Ovary (tissue), 3 donors: ENCODE data around the gene PASK.

ENCODE experiments used
- POLR2A ChIP-seq: fragments of 450-650 bp; IDR thresholded peaks from one replicate; pipeline ENCODE4 v1.6.1; 2017; ENCODE audit warnings: antibody characterized with exemption, mild to moderate bottlenecking, moderate library complexity
- TF ChIP-seq, protein P1 (sequence below), 3 donors: fragments of 450-650 bp in 2 of 3; fragments of 200-600 bp in 1 of 3; IDR thresholded peaks; one replicate each; pipeline versions ENCODE4 v1.5.1 to v1.8.0; 2016 to 2022; ENCODE audit warnings: antibody characterized with exemption in 3 of 3, mild to moderate bottlenecking in 1 of 3
- donor health status: DM: no; HTN: no; CAD: no.

DNA sequence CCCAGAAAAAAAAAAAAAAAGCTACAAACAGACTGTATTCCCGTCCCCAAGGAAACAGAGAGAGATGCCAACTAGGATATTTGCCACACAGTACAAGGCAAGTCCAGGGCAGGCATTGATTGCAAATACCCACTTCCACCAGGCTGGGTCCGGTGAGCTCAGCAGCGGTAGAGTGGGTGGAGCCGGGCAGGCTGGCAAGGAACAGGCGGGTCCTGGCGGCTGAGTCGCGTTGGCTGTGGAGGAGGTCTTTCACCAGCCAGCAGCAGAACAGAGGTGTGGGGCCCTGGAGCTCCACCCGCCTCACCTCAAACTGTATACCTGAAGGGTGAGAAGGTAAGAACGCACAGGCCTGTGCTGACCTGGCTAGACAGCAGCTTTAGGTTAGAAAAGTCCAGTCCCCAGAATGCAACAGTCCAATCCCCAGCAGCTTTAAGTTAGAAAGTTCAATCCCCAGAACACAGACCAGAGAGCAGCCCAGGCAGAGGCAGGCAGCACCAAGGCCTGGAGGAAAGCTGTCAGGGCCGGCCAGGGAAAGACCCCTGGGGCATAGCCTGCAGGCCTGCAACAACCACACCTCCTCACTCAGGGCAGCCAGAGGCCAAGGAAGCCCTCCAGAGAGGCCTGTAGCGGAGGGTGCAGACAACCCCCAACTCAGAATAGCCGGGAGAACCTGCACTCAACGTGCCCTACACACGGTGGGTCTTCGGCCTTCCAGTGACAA lies 25.3 kb downstream of the PASK start:
- TF ChIP-seq POLR2A = no peak
- TF ChIP-seq, protein P1, sequence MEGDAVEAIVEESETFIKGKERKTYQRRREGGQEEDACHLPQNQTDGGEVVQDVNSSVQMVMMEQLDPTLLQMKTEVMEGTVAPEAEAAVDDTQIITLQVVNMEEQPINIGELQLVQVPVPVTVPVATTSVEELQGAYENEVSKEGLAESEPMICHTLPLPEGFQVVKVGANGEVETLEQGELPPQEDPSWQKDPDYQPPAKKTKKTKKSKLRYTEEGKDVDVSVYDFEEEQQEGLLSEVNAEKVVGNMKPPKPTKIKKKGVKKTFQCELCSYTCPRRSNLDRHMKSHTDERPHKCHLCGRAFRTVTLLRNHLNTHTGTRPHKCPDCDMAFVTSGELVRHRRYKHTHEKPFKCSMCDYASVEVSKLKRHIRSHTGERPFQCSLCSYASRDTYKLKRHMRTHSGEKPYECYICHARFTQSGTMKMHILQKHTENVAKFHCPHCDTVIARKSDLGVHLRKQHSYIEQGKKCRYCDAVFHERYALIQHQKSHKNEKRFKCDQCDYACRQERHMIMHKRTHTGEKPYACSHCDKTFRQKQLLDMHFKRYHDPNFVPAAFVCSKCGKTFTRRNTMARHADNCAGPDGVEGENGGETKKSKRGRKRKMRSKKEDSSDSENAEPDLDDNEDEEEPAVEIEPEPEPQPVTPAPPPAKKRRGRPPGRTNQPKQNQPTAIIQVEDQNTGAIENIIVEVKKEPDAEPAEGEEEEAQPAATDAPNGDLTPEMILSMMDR (IDR thresholded peaks at IDR 0.05) = no peak
